ENCODE results near the gene NANS.
"Not testable (repeated sequence)": the region's sequence is repeated elsewhere in the genome, so short reads cannot be mapped to it uniquely, and the experiment has no call there.

NANS gene

GRCh38 chr9:98104445-98104881 lies 47.9 kb downstream of the NANS start:
- no peak for FAIRE-seq

GRCh38 chr9:98105006-98105405 lies 48.5 kb downstream of the NANS start:
- no peak for FAIRE-seq

GRCh38 chr9:98107926-98108325 lies 51.4 kb downstream of the NANS start:
- no peak for FAIRE-seq

GRCh38 chr9:98108531-98109031 lies 52.0 kb downstream of the NANS start:
- FAIRE-seq, result no peak

GRCh38 chr9:98109052-98109451 lies 52.5 kb downstream of the NANS start:
- no peak for FAIRE-seq

GRCh38 chr9:98117097-98117496 lies 60.6 kb downstream of the NANS start:
- FAIRE-seq, result not testable (repeated sequence)

GRCh38 chr9:98117984-98118639 lies 61.6 kb downstream of the NANS start:
- FAIRE-seq, result no peak

GRCh38 chr9:98118640-98119601 lies 62.4 kb downstream of the NANS start, which contains the start of gene TRIM14:
TSS of gene TRIM14 (minus strand) at chr9:98119222. CDS start at chr9:98119188, 34 bp downstream.
- no peak for FAIRE-seq

GRCh38 chr9:98120476-98120875 lies 63.9 kb downstream of the NANS start:
- FAIRE-seq, result no peak

- FAIRE-seq, result no peak
Measured at GRCh38 chr9:98121058-98121457, 64.5 kb downstream of the NANS start.

GRCh38 chr9:98124091-98124490 lies 67.6 kb downstream of the NANS start:
- FAIRE-seq, result not testable (repeated sequence)

- FAIRE-seq, result no peak
Measured at GRCh38 chr9:98124637-98125426, 68.3 kb downstream of the NANS start.

GRCh38 chr9:98127226-98127625 lies 70.7 kb downstream of the NANS start:
- FAIRE-seq, result no peak

GRCh38 chr9:98128316-98128715 lies 71.8 kb downstream of the NANS start:
- FAIRE-seq, result no peak

GRCh38 chr9:98129451-98129881 lies 72.9 kb downstream of the NANS start:
- FAIRE-seq, result no peak

GRCh38 chr9:98130060-98130459 lies 73.5 kb downstream of the NANS start:
- not testable (repeated sequence) for FAIRE-seq

GRCh38 chr9:98130576-98131228 lies 74.2 kb downstream of the NANS start:
- FAIRE-seq, result no peak

- FAIRE-seq, result no peak
Measured at GRCh38 chr9:98132158-98132557, 75.6 kb downstream of the NANS start.
